Activated CD8-positive, alpha-beta T cell treated with anti-CD3 and anti-CD28 coated beads for 36 hours (primary cell): Measurements from ENCODE around the gene THSD7B. TPM values are rescaled to one million over a fixed set of nuclear protein-coding genes. Genes with fewer than 3 reads are reported as not detected.

Experiments
- ATAC-seq: fragments of 200-7000 bp; cut with Tn5 transposase; one replicate; pipeline ENCODE4 v1.10.0; 2021; ENCODE audit warnings: mild to moderate bottlenecking, moderate library complexity
- CTCF ChIA-PET: fragments of 350-600 bp; sonication (Branson Sonifier 250); formaldehyde crosslinking; loops from one replicate; lab custom pipeline; 2021; ENCODE audit warnings: antibody characterized with exemption; lab: Charles Lee
- POLR2A ChIA-PET: fragments of 350-600 bp; sonication (Branson Sonifier 250); formaldehyde crosslinking; loops from one replicate; lab custom pipeline; 2021; ENCODE audit warnings: antibody characterized with exemption; lab: Charles Lee
- DNase-seq: peaks from one replicate; pipeline ENCODE4 v3.0.0-alpha.2; 2020
- H3K27ac Mint-ChIP-seq: one replicate; pipeline ENCODE4 v1.8.0; 2021; ENCODE audit warnings: mild to moderate bottlenecking, mixed read lengths
- H3K27me3 Mint-ChIP-seq: one replicate; pipeline ENCODE4 v1.8.0; 2021; ENCODE audit warnings: mixed read lengths
- H3K36me3 Mint-ChIP-seq: one replicate; pipeline ENCODE4 v1.8.0; 2021; ENCODE audit warnings: low read depth, mixed read lengths
- H3K4me1 Mint-ChIP-seq: one replicate; pipeline ENCODE4 v1.8.0; 2021; ENCODE audit warnings: low read depth, mixed read lengths
- H3K4me3 Mint-ChIP-seq: one replicate; pipeline ENCODE4 v1.8.0; 2021; ENCODE audit warnings: mild to moderate bottlenecking, moderate library complexity, mixed read lengths
- H3K9me3 Mint-ChIP-seq: one replicate; pipeline ENCODE4 v1.8.0; 2021; ENCODE audit warnings: mixed read lengths
- CTCF ChIP-seq: fragments of 200-600 bp; IDR thresholded peaks from one replicate; pipeline ENCODE4 v1.8.0; 2022; ENCODE audit warnings: antibody characterized with exemption, mild to moderate bottlenecking
- intact Hi-C: fragments of 100-400 bp; cut with micrococcal nuclease; formaldehyde crosslinking; loops from one replicate; pipeline ENCODE4 v1.10.0; 2022
- total RNA-seq, 2 experiments: library from RNA; stranded (reverse); gene quantifications; one replicate each; pipeline ENCODE4 v1.2.3, GENCODE V29; 2021

The THSD7B gene
- total RNA-seq, 2 experiments from 2014 or later, result not detected

DNA sequence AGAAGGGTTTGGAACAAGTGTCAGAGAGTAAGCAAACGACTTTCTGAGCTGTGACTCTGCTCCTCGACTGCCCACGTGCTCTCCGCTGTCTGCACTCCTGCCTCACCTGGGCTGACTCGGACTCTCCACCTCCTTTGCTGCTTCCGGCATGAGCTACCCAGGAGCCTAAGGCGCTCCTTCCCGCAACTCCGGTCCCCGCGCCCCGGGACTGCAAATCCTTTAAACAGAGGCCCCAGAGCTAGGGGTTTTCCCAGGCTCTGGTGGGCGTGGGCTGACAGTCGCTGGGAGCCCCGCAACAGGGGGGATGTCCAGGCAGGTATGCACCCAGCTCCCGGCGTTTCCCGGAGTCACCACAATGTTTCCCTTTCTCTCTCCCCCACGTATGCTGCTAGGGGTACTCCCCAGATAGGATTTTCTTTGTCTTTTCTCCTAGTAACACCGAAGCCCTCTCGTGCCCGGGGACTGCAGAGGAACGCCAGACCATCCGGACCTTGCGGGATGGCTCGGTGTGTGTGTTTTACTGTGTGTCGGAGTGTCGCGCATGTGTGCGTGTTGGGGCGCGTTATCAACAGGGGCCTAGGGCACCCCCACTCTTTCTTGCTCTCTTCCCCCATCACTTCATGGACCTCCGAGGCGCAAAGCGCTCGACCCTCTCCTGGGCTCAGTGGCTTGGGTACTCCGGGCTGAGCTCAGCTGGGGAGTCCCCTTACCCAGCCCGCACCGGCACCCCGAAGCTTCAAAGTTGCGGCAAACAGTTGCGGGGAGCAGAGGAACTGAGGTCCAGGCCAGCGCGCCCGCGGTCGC, 691 bp upstream of the THSD7B start:
- intact Hi-C loops, result no loop called here
- Mint-ChIP-seq H3K4me1 (no peaks in the 10 kb centered on the region), H3K9me3 (no peaks in the 10 kb centered on the region), H3K27me3 (peaks cover 54% of the 10 kb centered on the region), H3K36me3 (no peaks in the 10 kb centered on the region), H3K27ac (no peak overlapping the region), H3K4me3 (no peak overlapping the region)
- ATAC-seq, result peak; percentile 42
- CTCF ChIA-PET, result interaction anchor here (0.7 to 1.3 kb wide), 2 partner anchors 10 to 27 kb away, joined by 3 read pairs; no protein-coding TSS in a partner anchor
- no peak for TF ChIP-seq CTCF
- DNase-seq, result peak; percentile 19
- POLR2A ChIA-PET, result no interaction called here

DNA sequence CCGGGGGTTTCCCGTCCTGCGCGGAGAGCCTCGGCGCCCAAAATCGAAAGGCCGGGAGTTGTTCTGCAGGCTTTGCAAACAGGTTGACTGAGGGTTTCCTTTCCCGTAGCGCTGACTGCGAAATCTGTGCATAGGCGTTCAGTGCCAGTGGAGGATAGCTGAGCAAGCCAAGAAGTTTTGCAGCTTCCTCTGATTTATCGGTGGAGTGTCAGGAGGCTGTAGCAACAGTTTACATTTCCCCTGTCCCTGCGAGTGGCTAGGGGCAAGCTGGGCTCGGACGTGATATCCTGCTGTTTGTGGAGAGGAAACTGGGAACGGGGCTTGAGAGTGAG, 694 bp downstream of the THSD7B start:
- no peaks in the 10 kb centered on the region for H3K36me3 Mint-ChIP-seq
- H3K4me1 Mint-ChIP-seq, result no peaks in the 10 kb centered on the region
- TF ChIP-seq CTCF, result no peak
- intact Hi-C loops, result no loop called here
- peaks cover 52% of the 10 kb centered on the region for H3K27me3 Mint-ChIP-seq
- ChIA-PET CTCF (no interaction called here), POLR2A (no interaction called here)
- H3K9me3 Mint-ChIP-seq, result no peaks in the 10 kb centered on the region
- no peak overlapping the region for H3K4me3 Mint-ChIP-seq
- no peak overlapping the region for H3K27ac Mint-ChIP-seq
- ATAC-seq (no peak), DNase-seq (no peak)

GRCh38 chr2:136767030-136767429, 1.7 kb downstream of the THSD7B start:
- H3K27ac Mint-ChIP-seq, result no peak overlapping the region
- no peaks in the 10 kb centered on the region for H3K36me3 Mint-ChIP-seq
- peaks cover 48% of the 10 kb centered on the region for H3K27me3 Mint-ChIP-seq
- POLR2A ChIA-PET, result no interaction called here
- H3K4me1 Mint-ChIP-seq, result no peaks in the 10 kb centered on the region
- DNase-seq (no peak), ATAC-seq (no peak)
- no peak for TF ChIP-seq CTCF
- no peak overlapping the region for H3K4me3 Mint-ChIP-seq
- no peaks in the 10 kb centered on the region for H3K9me3 Mint-ChIP-seq
- intact Hi-C loops, result no loop called here
- CTCF ChIA-PET, result no interaction called here

GRCh38 chr2:136769871-136770270, 4.5 kb downstream of the THSD7B start:
- POLR2A ChIA-PET, result no interaction called here
- Mint-ChIP-seq H3K4me1 (no peaks in the 10 kb centered on the region), H3K36me3 (no peaks in the 10 kb centered on the region), H3K27me3 (peaks cover 25% of the 10 kb centered on the region), H3K9me3 (no peaks in the 10 kb centered on the region), H3K4me3 (no peak overlapping the region), H3K27ac (no peak overlapping the region)
- intact Hi-C loops, result no loop called here
- TF ChIP-seq CTCF, result no peak
- DNase-seq (no peak), ATAC-seq (no peak)
- CTCF ChIA-PET, result no interaction called here

GRCh38 chr2:136770384-136770783, 5.0 kb downstream of the THSD7B start:
- H3K9me3 Mint-ChIP-seq, result no peaks in the 10 kb centered on the region
- H3K4me1 Mint-ChIP-seq, result no peaks in the 10 kb centered on the region
- ChIA-PET POLR2A (no interaction called here), CTCF (no interaction called here)
- DNase-seq, result no peak
- peaks cover 23% of the 10 kb centered on the region for H3K27me3 Mint-ChIP-seq
- no peak overlapping the region for H3K4me3 Mint-ChIP-seq
- no peak for TF ChIP-seq CTCF
- no peak for ATAC-seq
- H3K36me3 Mint-ChIP-seq, result no peaks in the 10 kb centered on the region
- no peak overlapping the region for H3K27ac Mint-ChIP-seq
- intact Hi-C loops, result no loop called here
